GM21723 (cell line): ENCODE results near the gene TRH.

Experiments
- ATAC-seq: cut with Tn5 transposase; IDR thresholded peaks from one replicate; pipeline ENCODE4 v1.9.1; 2021; ENCODE audit warnings: mild to moderate bottlenecking, moderate library complexity; ENCODE audit not compliant: unreplicated experiment

Gene TRH

GRCh38 chr3:129974564-129974832 is at the start of gene TRH:
Gene TRH, plus strand, starts transcription at chr3:129974720. Its CDS starts 1,097 bp downstream, at chr3:129975817.
- no peak for ATAC-seq

GRCh38 chr3:129927072-129927471 is 47.4 kb upstream of the TRH start:
- ATAC-seq = no peak

GRCh38 chr3:129929383-129929782 is 45.1 kb upstream of the TRH start:
- ATAC-seq = no peak

- no peak for ATAC-seq
Measured at GRCh38 chr3:129933471-129933870, 41.0 kb upstream of the TRH start.

GRCh38 chr3:129934234-129935123 is 40.0 kb upstream of the TRH start:
- no peak for ATAC-seq

- no peak for ATAC-seq
Measured at GRCh38 chr3:129936757-129937156, 37.8 kb upstream of the TRH start.

- ATAC-seq = no peak
Measured at GRCh38 chr3:129937717-129938116, 36.8 kb upstream of the TRH start.

- ATAC-seq = no peak
Measured at GRCh38 chr3:129938140-129938930, 36.2 kb upstream of the TRH start.

- ATAC-seq = no peak
Measured at GRCh38 chr3:129940086-129940485, 34.4 kb upstream of the TRH start.

- no peak for ATAC-seq
Measured at GRCh38 chr3:129942296-129942695, 32.2 kb upstream of the TRH start.

- ATAC-seq = no peak
Measured at GRCh38 chr3:129943020-129943419, 31.5 kb upstream of the TRH start.

- no peak for ATAC-seq
Measured at GRCh38 chr3:129944709-129945108, 29.8 kb upstream of the TRH start.

GRCh38 chr3:129947538-129948240 is 26.8 kb upstream of the TRH start:
- ATAC-seq = no peak

GRCh38 chr3:129950318-129951046 is 24.0 kb upstream of the TRH start:
- ATAC-seq = no peak

- no peak for ATAC-seq
Measured at GRCh38 chr3:129952556-129953355, 21.8 kb upstream of the TRH start.

- ATAC-seq = no peak
Measured at GRCh38 chr3:129953621-129954020, 20.9 kb upstream of the TRH start.

- ATAC-seq = no peak
Measured at GRCh38 chr3:129954514-129954913, 20.0 kb upstream of the TRH start.

GRCh38 chr3:129956936-129957335 is 17.6 kb upstream of the TRH start:
- ATAC-seq = no peak

GRCh38 chr3:129958755-129959154 is 15.8 kb upstream of the TRH start:
- no peak for ATAC-seq

GRCh38 chr3:129961141-129961541 is 13.4 kb upstream of the TRH start:
- no peak for ATAC-seq
